Left renal pelvis (tissue), 4 donors: ENCODE measurements around the gene PSORS1C1. TPM values are rescaled to one million over a fixed set of nuclear protein-coding genes. Genes with fewer than 3 reads are reported as not detected.
"Not testable (repeated sequence)": the region's sequence is repeated elsewhere in the genome, so short reads cannot be mapped to it uniquely, and the experiment has no call there.

Experiments used
- DNase-seq, 4 donors: peaks; one replicate each; pipeline ENCODE4 v3.0.0-alpha.2; 2013; ENCODE audit warnings: low read depth in 4 of 4, low spot score in 3 of 4
- polyA plus RNA-seq, 4 donors: library from polyadenylated mRNA; unstranded; fragments of 120-200 nt; gene quantifications; one replicate each; pipeline ENCODE4 v1.2.1, GENCODE V29; 2013; ENCODE audit not compliant: insufficient read length in 4 of 4

PSORS1C1 gene
- polyA plus RNA-seq, 4 donors: 0.19 to 1.0 TPM; not detected in 2

- no peak for DNase-seq
These were observed 58.4 kb downstream of the PSORS1C1 start for GRCh38 chr6:31172973-31173384.

- DNase-seq: no peak
These were observed 58.8 kb downstream of the PSORS1C1 start for GRCh38 chr6:31173406-31173805.

- no peak for DNase-seq
These were observed 59.8 kb downstream of the PSORS1C1 start for GRCh38 chr6:31174378-31174777.

- DNase-seq: no peak
These were observed 61.4 kb downstream of the PSORS1C1 start for GRCh38 chr6:31175971-31176370.

GRCh38 chr6:31178143-31179041 lies 63.8 kb downstream of the PSORS1C1 start:
- DNase-seq: no peak

- no peak for DNase-seq
These were observed 64.4 kb downstream of the PSORS1C1 start for GRCh38 chr6:31179042-31179386.

- DNase-seq: no peak
These were observed 65.3 kb downstream of the PSORS1C1 start for GRCh38 chr6:31179896-31180295.

- peak in 1 of 4 donors; percentile 48 for DNase-seq
These were observed 65.9 kb downstream of the PSORS1C1 start for GRCh38 chr6:31180500-31180899.

GRCh38 chr6:31183287-31183686 lies 68.7 kb downstream of the PSORS1C1 start:
- DNase-seq: not testable (repeated sequence)

GRCh38 chr6:31183859-31184258 lies 69.3 kb downstream of the PSORS1C1 start:
- DNase-seq: not testable (repeated sequence)

GRCh38 chr6:31185695-31186051 lies 71.1 kb downstream of the PSORS1C1 start:
- not testable (repeated sequence) for DNase-seq

- DNase-seq: no peak
These were observed 71.6 kb downstream of the PSORS1C1 start for GRCh38 chr6:31186052-31186734.

GRCh38 chr6:31187780-31188194 lies 73.2 kb downstream of the PSORS1C1 start:
- no peak for DNase-seq

GRCh38 chr6:31189223-31189622 lies 74.6 kb downstream of the PSORS1C1 start:
- not testable (repeated sequence) for DNase-seq

Other genes starting within 250 kb of the PSORS1C1 start
- 100 to 1,000 TPM in 3 of 4 donors, 10 to 100 TPM in 1; 55.6 to 201 (median 156) TPM for gene DDR1, start 230.3 kb upstream of the PSORS1C1 start, polyA plus RNA-seq
- 10 to 100 TPM; 30.2 to 51.2 (median 44.1) TPM for gene GTF2H4, start 206.6 kb upstream of the PSORS1C1 start, polyA plus RNA-seq
- 10 to 100 TPM; 26.1 to 59.5 (median 35.3) TPM for gene VARS2, start 200.6 kb upstream of the PSORS1C1 start, polyA plus RNA-seq
- 1 to 10 TPM in 1 of 4 donors, under 1 TPM in 3; 0.16 to 1.0 (median 0.82) TPM for gene SFTA2, start 182.6 kb upstream of the PSORS1C1 start, polyA plus RNA-seq
- under 1 TPM in 3 of 4 donors, not detected in 1; 0.03 to 0.09 (median 0.03) TPM for gene MUCL3, start 173.8 kb upstream of the PSORS1C1 start, polyA plus RNA-seq
- under 1 TPM in 1 of 4 donors, not detected in 3; 0.04 TPM for gene MUC21, start 131.1 kb upstream of the PSORS1C1 start, polyA plus RNA-seq
- not detected for gene MUC22, start 104.3 kb upstream of the PSORS1C1 start, polyA plus RNA-seq
- gene C6orf15, start 2.2 kb upstream of the PSORS1C1 start, polyA plus RNA-seq: under 1 TPM in 1 of 4 donors, not detected in 3; 0.19 TPM
- not detected for gene CDSN, start 5.6 kb downstream of the PSORS1C1 start, polyA plus RNA-seq
- under 1 TPM in 1 of 4 donors, not detected in 3; 0.17 TPM for gene PSORS1C2, start 24.3 kb downstream of the PSORS1C1 start, polyA plus RNA-seq
- gene CCHCR1, start 43.0 kb downstream of the PSORS1C1 start, polyA plus RNA-seq: 10 to 100 TPM; 17.3 to 38.3 (median 30.1) TPM
- gene TCF19, start 43.8 kb downstream of the PSORS1C1 start, polyA plus RNA-seq: 10 to 100 TPM; 17.3 to 26.0 (median 18.3) TPM
- 10 to 100 TPM in 1 of 4 donors, 1 to 10 TPM in 2, under 1 TPM in 1; 0.26 to 11.7 (median 2.6) TPM for gene POU5F1, start 55.9 kb downstream of the PSORS1C1 start, polyA plus RNA-seq
- gene HLA-C, start 157.3 kb downstream of the PSORS1C1 start, polyA plus RNA-seq: 100 to 1,000 TPM in 1 of 4 donors, 10 to 100 TPM in 3; 72.0 to 148 (median 77.4) TPM
- gene HLA-B, start 242.4 kb downstream of the PSORS1C1 start, polyA plus RNA-seq: 100 to 1,000 TPM; 105 to 177 (median 155) TPM